ACC112 (cell line): Measurements from ENCODE around the gene ATP8B4.
"Not testable (repeated sequence)": the region's sequence is repeated elsewhere in the genome, so short reads cannot be mapped to it uniquely, and the experiment has no call there.

ENCODE experiments used
- H2AFZ ChIP-seq: fragments of 200-600 bp; sonication (generic); one replicate; pipeline ENCODE4 v1.6.0; 2017; ENCODE audit warnings: antibody characterized with exemption, low read length; ENCODE audit not compliant: unreplicated experiment
- H3K27ac ChIP-seq: fragments of 200-600 bp; sonication (generic); 2 replicates; pipeline ENCODE4 v1.5.1; 2014; ENCODE audit warnings: low read depth, mild to moderate bottlenecking, antibody characterized with exemption, low read length, moderate library complexity
- H3K27me3 ChIP-seq: fragments of 200-600 bp; sonication (generic); 2 replicates; pipeline ENCODE4 v1.6.1; 2014; ENCODE audit warnings: mild to moderate bottlenecking, antibody characterized with exemption, low read length, moderate library complexity, mixed read lengths; ENCODE audit not compliant: insufficient read depth
- H3K36me3 ChIP-seq: fragments of 200-600 bp; sonication (generic); 2 replicates; pipeline ENCODE4 v1.6.1; 2016; ENCODE audit warnings: mild to moderate bottlenecking, antibody characterized with exemption, low read length, moderate library complexity, mixed read lengths; ENCODE audit not compliant: insufficient read depth
- H3K4me1 ChIP-seq: fragments of 200-600 bp; sonication (generic); one replicate; pipeline ENCODE4 v1.6.1; 2016; ENCODE audit warnings: low read length, mixed read lengths; ENCODE audit not compliant: insufficient read depth, unreplicated experiment, control insufficient read depth
- H3K4me3 ChIP-seq: fragments of 200-600 bp; sonication (generic); 2 replicates; pipeline ENCODE4 v1.5.1; 2014; ENCODE audit warnings: mild to moderate bottlenecking, low read depth, low read length
- H3K79me2 ChIP-seq: fragments of 200-600 bp; sonication (generic); one replicate; pipeline ENCODE4 v1.6.0; 2016; ENCODE audit warnings: low read length; ENCODE audit not compliant: control insufficient read depth, unreplicated experiment, insufficient read depth

The ATP8B4 gene

GRCh38 chr15:49986326-49986725 is 132.7 kb downstream of the ATP8B4 start:
- Histone ChIP-seq H3K36me3 (no peaks in the 10 kb centered on the region), H3K4me3 (no peak overlapping the region), H3K27me3 (no peaks in the 10 kb centered on the region), H3K79me2 (no peaks in the 10 kb centered on the region), H2AFZ (no peak overlapping the region), H3K27ac (no peak overlapping the region), H3K4me1 (no peaks in the 10 kb centered on the region)

- no peak overlapping the region for H3K4me3 ChIP-seq
- no peak overlapping the region for H3K27ac ChIP-seq
- H3K27me3 ChIP-seq = no peaks in the 10 kb centered on the region
- no peak overlapping the region for H2AFZ ChIP-seq
- no peaks in the 10 kb centered on the region for H3K4me1 ChIP-seq
- H3K36me3 ChIP-seq = no peaks in the 10 kb centered on the region
- H3K79me2 ChIP-seq = no peaks in the 10 kb centered on the region
These were observed 133.6 kb downstream of the ATP8B4 start for GRCh38 chr15:49985463-49985862.

- no peak overlapping the region for H3K4me3 ChIP-seq
- H3K36me3 ChIP-seq = no peaks in the 10 kb centered on the region
- H3K27me3 ChIP-seq = no peaks in the 10 kb centered on the region
- H3K4me1 ChIP-seq = no peaks in the 10 kb centered on the region
- H3K79me2 ChIP-seq = no peaks in the 10 kb centered on the region
- no peak overlapping the region for H2AFZ ChIP-seq
- no peak overlapping the region for H3K27ac ChIP-seq
These were observed 134.6 kb downstream of the ATP8B4 start for GRCh38 chr15:49984436-49984835.

- Histone ChIP-seq H3K4me3 (no peak overlapping the region), H3K27me3 (no peaks in the 10 kb centered on the region), H3K36me3 (no peaks in the 10 kb centered on the region), H3K4me1 (no peaks in the 10 kb centered on the region), H3K79me2 (no peaks in the 10 kb centered on the region), H2AFZ (no peak overlapping the region), H3K27ac (no peak overlapping the region)
These were observed 136.4 kb downstream of the ATP8B4 start for GRCh38 chr15:49982584-49982983.

GRCh38 chr15:49979705-49980382 is 139.2 kb downstream of the ATP8B4 start:
- Histone ChIP-seq H3K4me3 (no peak overlapping the region), H3K79me2 (no peaks in the 10 kb centered on the region), H2AFZ (no peak overlapping the region), H3K4me1 (no peaks in the 10 kb centered on the region), H3K27ac (no peak overlapping the region), H3K27me3 (no peaks in the 10 kb centered on the region), H3K36me3 (no peaks in the 10 kb centered on the region)

- Histone ChIP-seq H3K4me3 (no peak overlapping the region), H3K36me3 (no peaks in the 10 kb centered on the region), H3K4me1 (no peaks in the 10 kb centered on the region), H3K27me3 (no peaks in the 10 kb centered on the region), H2AFZ (no peak overlapping the region), H3K27ac (no peak overlapping the region), H3K79me2 (no peaks in the 10 kb centered on the region)
These were observed 140.9 kb downstream of the ATP8B4 start for GRCh38 chr15:49978121-49978520.

- Histone ChIP-seq H3K79me2 (no peaks in the 10 kb centered on the region), H3K27ac (no peak overlapping the region), H3K4me3 (no peak overlapping the region), H3K36me3 (no peaks in the 10 kb centered on the region), H3K4me1 (no peaks in the 10 kb centered on the region), H3K27me3 (no peaks in the 10 kb centered on the region), H2AFZ (no peak overlapping the region)
These were observed 141.7 kb downstream of the ATP8B4 start for GRCh38 chr15:49977306-49977705.

GRCh38 chr15:49964551-49964950 is 154.5 kb downstream of the ATP8B4 start:
- no peak overlapping the region for H3K4me3 ChIP-seq

GRCh38 chr15:49964061-49964460 is 155.0 kb downstream of the ATP8B4 start:
- Histone ChIP-seq H3K27ac (no peak overlapping the region), H2AFZ (no peak overlapping the region), H3K36me3 (0 out of 2 replicates have a peak, but pooled peaks cover 4% of the 10 kb centered on the region), H3K4me1 (no peaks in the 10 kb centered on the region), H3K4me3 (no peak overlapping the region), H3K27me3 (no peaks in the 10 kb centered on the region), H3K79me2 (no peaks in the 10 kb centered on the region)

More at GRCh38 chr15:49964551-49964950, 154.5 kb downstream of the ATP8B4 start:
- no peak overlapping the region for H3K27ac ChIP-seq
- H3K4me1 ChIP-seq = no peaks in the 10 kb centered on the region
- H3K27me3 ChIP-seq = no peaks in the 10 kb centered on the region
- 0 out of 2 replicates have a peak, but pooled peaks cover 2% of the 10 kb centered on the region for H3K36me3 ChIP-seq
- no peak overlapping the region for H2AFZ ChIP-seq
- H3K79me2 ChIP-seq = no peaks in the 10 kb centered on the region

- H3K4me3 ChIP-seq, H2AFZ ChIP-seq, H3K27me3 ChIP-seq, H3K27ac ChIP-seq, H3K36me3 ChIP-seq, H3K4me1 ChIP-seq, H3K79me2 ChIP-seq: not testable (repeated sequence)
These were observed 155.8 kb downstream of the ATP8B4 start for GRCh38 chr15:49963033-49963772.

GRCh38 chr15:49962044-49962602 is 156.9 kb downstream of the ATP8B4 start:
- Histone ChIP-seq H3K36me3 (0 out of 2 replicates have a peak, but pooled peaks cover 4% of the 10 kb centered on the region), H3K79me2 (no peaks in the 10 kb centered on the region), H3K4me3 (no peak overlapping the region), H3K27me3 (no peaks in the 10 kb centered on the region), H2AFZ (no peak overlapping the region), H3K27ac (no peak overlapping the region), H3K4me1 (no peaks in the 10 kb centered on the region)
